Lower lobe of right lung (tissue), 2 donors: ENCODE measurements around the gene COPRS. TPM values are rescaled to one million over a fixed set of nuclear protein-coding genes. Genes with fewer than 3 reads are reported as not detected.
A peak's percentile ranks its signal among the peaks of the same experiment; 100 is the strongest.

Experiments
- ATAC-seq, 2 donors: fragments of 200-7000 bp; cut with Tn5 transposase; one replicate each; pipeline ENCODE4 v1.9.1; 2020 to 2022; ENCODE audit warnings: mild to moderate bottlenecking in 2 of 2, moderate library complexity in 2 of 2
- DNase-seq: peaks from one replicate; pipeline ENCODE4 v3.0.0-alpha.2; 2020
- H3K27ac ChIP-seq: fragments of 200-600 bp; one replicate; pipeline ENCODE4 v1.8.0; 2022
- H3K27me3 ChIP-seq: fragments of 200-600 bp; one replicate; pipeline ENCODE4 v1.8.0; 2022; ENCODE audit warnings: low read depth
- H3K36me3 ChIP-seq: fragments of 200-600 bp; one replicate; pipeline ENCODE4 v1.8.0; 2022; ENCODE audit warnings: mild to moderate bottlenecking
- H3K4me1 ChIP-seq: fragments of 200-600 bp; one replicate; pipeline ENCODE4 v1.8.0; 2022
- H3K4me3 ChIP-seq: fragments of 200-600 bp; one replicate; pipeline ENCODE4 v1.8.0; 2022; ENCODE audit warnings: mild to moderate bottlenecking
- H3K9me3 ChIP-seq: fragments of 200-600 bp; one replicate; pipeline ENCODE4 v1.8.0; 2022
- CTCF ChIP-seq: fragments of 200-600 bp; IDR thresholded peaks from one replicate; pipeline ENCODE4 v1.8.0; 2022; ENCODE audit warnings: antibody characterized with exemption, mild to moderate bottlenecking
- intact Hi-C: fragments of 100-400 bp; cut with DNase I; formaldehyde crosslinking; loops from one replicate; pipeline ENCODE4 v1.11.0; 2022
- total RNA-seq: library from RNA; stranded (reverse); fragmentation: NEBNext Ultra II Directional; extraction: Animal tissue kit (Norgen Biotek cat#: 25700); gene quantifications from one replicate; pipeline ENCODE4 v1.2.1, GENCODE V29; 2021
- donor health status: DM: no; HTN: yes; CAD: no; lungs with severe emphysema.

COPRS gene
- total RNA-seq, 1 donor from 2014 or later: 37.4 TPM

DNA sequence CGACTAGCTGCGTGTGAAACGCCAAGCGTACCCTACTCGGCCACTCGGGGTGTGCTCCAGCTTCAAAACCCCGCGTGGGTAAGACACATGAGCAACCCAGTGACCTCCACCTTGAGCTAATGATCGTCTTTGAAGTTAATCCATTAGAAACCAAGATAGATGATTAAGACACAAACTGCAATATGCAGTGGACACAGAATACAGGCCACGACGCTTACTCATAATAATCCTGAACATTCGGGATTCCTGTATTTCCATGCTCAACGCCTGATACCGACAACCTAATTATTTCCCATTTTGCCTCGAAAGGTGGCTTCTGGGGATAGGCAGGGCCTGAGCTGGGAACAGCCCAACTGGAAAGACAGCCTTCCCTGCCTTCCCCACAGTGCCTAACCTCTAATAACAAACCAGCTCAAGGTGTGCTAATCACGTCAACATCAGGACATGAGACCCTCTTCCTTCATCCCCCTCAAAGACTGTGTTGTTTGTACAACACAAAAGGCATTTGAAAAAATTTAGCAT, 504 bp upstream of the COPRS start:
- no peak for TF ChIP-seq CTCF
- H3K36me3 ChIP-seq: peaks cover 38% of the 10 kb centered on the region
- no peaks in the 10 kb centered on the region for H3K27me3 ChIP-seq
- DNase-seq (no peak), ATAC-seq (no peak)
- H3K9me3 ChIP-seq: no peaks in the 10 kb centered on the region
- H3K4me1 ChIP-seq: peaks cover 21% of the 10 kb centered on the region
- intact Hi-C loops: no loop called here
- peak overlapping the region; percentile 78 for H3K4me3 ChIP-seq
- H3K27ac ChIP-seq: no peak overlapping the region

GRCh38 chr17:31857920-31858641, 963 bp downstream of the COPRS start:
- peaks cover 27% of the 10 kb centered on the region for H3K36me3 ChIP-seq
- ATAC-seq (peak; percentile 34 to 37), DNase-seq (no peak)
- TF ChIP-seq CTCF: no peak
- peaks cover 21% of the 10 kb centered on the region for H3K4me1 ChIP-seq
- peak overlapping the region; percentile 80 for H3K27ac ChIP-seq
- no peaks in the 10 kb centered on the region for H3K27me3 ChIP-seq
- no peaks in the 10 kb centered on the region for H3K9me3 ChIP-seq
- peak overlapping the region; percentile 78 for H3K4me3 ChIP-seq
- intact Hi-C loops: no loop called here

GRCh38 chr17:31856750-31857149, 2.3 kb downstream of the COPRS start:
- H3K9me3 ChIP-seq: no peaks in the 10 kb centered on the region
- intact Hi-C loops: no loop called here
- H3K4me3 ChIP-seq: no peak overlapping the region
- no peak for ATAC-seq
- H3K27ac ChIP-seq: no peak overlapping the region
- H3K27me3 ChIP-seq: no peaks in the 10 kb centered on the region
- no peak for TF ChIP-seq CTCF
- H3K36me3 ChIP-seq: peaks cover 27% of the 10 kb centered on the region
- DNase-seq: no peak
- H3K4me1 ChIP-seq: peaks cover 21% of the 10 kb centered on the region

- TF ChIP-seq CTCF: no peak
- ATAC-seq (no peak), DNase-seq (no peak)
- Histone ChIP-seq H3K36me3 (peaks cover 33% of the 10 kb centered on the region), H3K27ac (no peak overlapping the region), H3K4me3 (no peak overlapping the region), H3K27me3 (no peaks in the 10 kb centered on the region), H3K4me1 (peaks cover 19% of the 10 kb centered on the region), H3K9me3 (no peaks in the 10 kb centered on the region)
- intact Hi-C loops: no loop called here
Measured at GRCh38 chr17:31854672-31855071, 4.4 kb downstream of the COPRS start.

DNA sequence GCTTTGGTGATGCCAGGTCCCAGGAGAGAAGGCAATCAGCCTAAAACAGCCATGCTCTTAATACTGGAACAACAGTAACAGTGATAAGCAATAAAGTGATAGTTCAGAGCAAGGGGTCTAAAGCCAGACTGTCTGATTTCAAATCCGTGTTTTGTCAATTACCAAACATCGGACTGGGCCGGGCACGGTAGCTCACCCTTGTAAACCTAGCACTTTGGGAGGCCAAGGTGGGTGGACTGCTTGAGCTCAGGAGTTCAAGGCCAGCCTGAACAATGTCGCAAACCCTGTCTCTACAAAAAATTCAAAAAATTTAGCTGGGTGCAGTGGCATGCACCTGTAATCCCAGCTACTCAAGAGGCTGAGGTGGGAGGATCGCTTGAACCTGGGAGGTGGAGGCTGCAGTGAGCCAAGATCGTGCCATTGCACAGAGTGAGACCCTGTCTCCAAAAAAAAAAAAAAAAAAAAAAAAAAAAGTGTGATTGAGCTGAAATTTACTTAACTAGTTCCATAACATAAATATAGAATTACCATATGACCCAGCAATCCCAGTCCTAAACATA, 5.1 kb downstream of the COPRS start:
- peaks cover 33% of the 10 kb centered on the region for H3K36me3 ChIP-seq
- H3K4me1 ChIP-seq: peaks cover 15% of the 10 kb centered on the region
- no peaks in the 10 kb centered on the region for H3K27me3 ChIP-seq
- H3K27ac ChIP-seq: no peak overlapping the region
- intact Hi-C loops: no loop called here
- ATAC-seq: no peak
- DNase-seq: no peak
- no peaks in the 10 kb centered on the region for H3K9me3 ChIP-seq
- no peak overlapping the region for H3K4me3 ChIP-seq
- TF ChIP-seq CTCF: no peak
